Liver (tissue), 9 donors: ENCODE data around the gene CUL5. TPM values are rescaled to one million over a fixed set of nuclear protein-coding genes. Genes with fewer than 3 reads are reported as not detected.

Source experiments
- DNase-seq: peaks from one replicate; pipeline ENCODE4 v3.0.0-alpha.2; 2017; ENCODE audit warnings: low spot score
- H3K27ac ChIP-seq, 2 donors: one replicate each; pipeline ENCODE4 v1.7.0; 2013; ENCODE audit warnings: inconsistent platforms in 2 of 2, low read length in 2 of 2, control low read depth in 1 of 2, low read depth in 1 of 2, mild to moderate bottlenecking in 1 of 2
- H3K27me3 ChIP-seq, 4 donors: one replicate each; pipeline versions ENCODE4 v1.6.1 to v1.7.0; 2013; ENCODE audit warnings: low read length in 3 of 4, inconsistent platforms in 1 of 4, mild to moderate bottlenecking in 1 of 4, moderate library complexity in 1 of 4; ENCODE audit not compliant: control insufficient read depth in 4 of 4, insufficient read depth in 4 of 4
- H3K36me3 ChIP-seq, 4 donors: one replicate each; pipeline versions ENCODE4 v1.6.1 to v1.7.0; 2013; ENCODE audit warnings: low read length in 3 of 4, mild to moderate bottlenecking in 3 of 4, low read depth in 1 of 4, moderate library complexity in 1 of 4; ENCODE audit not compliant: control insufficient read depth in 4 of 4, insufficient read depth in 3 of 4
- H3K4me1 ChIP-seq, 4 donors: one replicate each; pipeline versions ENCODE4 v1.6.1 to v1.7.0; 2013; ENCODE audit warnings: low read length in 3 of 4, mild to moderate bottlenecking in 3 of 4, moderate library complexity in 1 of 4; ENCODE audit not compliant: control insufficient read depth in 4 of 4, insufficient read depth in 4 of 4
- H3K4me3 ChIP-seq, 3 donors: one replicate each; pipeline versions ENCODE4 v1.6.1 to v1.7.0; 2013; ENCODE audit warnings: low read length in 3 of 3, control low read depth in 1 of 3, low read depth in 1 of 3, mild to moderate bottlenecking in 1 of 3
- H3K9ac ChIP-seq, 2 donors: one replicate each; pipeline ENCODE4 v1.7.0; 2013; ENCODE audit warnings: low read length in 2 of 2, mild to moderate bottlenecking in 2 of 2, moderate library complexity in 2 of 2, control low read depth in 1 of 2, low read depth in 1 of 2
- H3K9me3 ChIP-seq, 4 donors: one replicate each; pipeline versions ENCODE4 v1.6.1 to v1.7.0; 2013; ENCODE audit warnings: low read length in 3 of 4; ENCODE audit not compliant: control insufficient read depth in 4 of 4
- CTCF ChIP-seq: fragments of 150-350 bp; IDR thresholded peaks from 2 replicates; pipeline ENCODE4 v1.5.1; 2017; ENCODE audit warnings: improper control_type of control experiment, low read depth, low read length; ENCODE audit not compliant: missing input control
- EGR1 ChIP-seq, 2 donors: IDR thresholded peaks; 2 replicates each; pipeline ENCODE4 v1.6.1; 2016 to 2018; ENCODE audit warnings: antibody characterized with exemption in 2 of 2, low read depth in 2 of 2
- GABPA ChIP-seq, 2 donors: IDR thresholded peaks in 1 of 2; conservative IDR thresholded peaks in 1 of 2; 2 replicates each; pipeline ENCODE4 v1.6.1; 2016; ENCODE audit warnings: antibody characterized with exemption in 2 of 2, mild to moderate bottlenecking in 1 of 2, moderate library complexity in 1 of 2
- HNF4A ChIP-seq, 2 donors: conservative IDR thresholded peaks; 2 replicates each; pipeline ENCODE4 v1.6.1; 2016; ENCODE audit warnings: antibody characterized with exemption in 2 of 2, mild to moderate bottlenecking in 2 of 2
- HNF4G ChIP-seq: IDR thresholded peaks from 2 replicates; pipeline ENCODE4 v1.6.1; 2016; ENCODE audit warnings: antibody characterized with exemption
- JUND ChIP-seq, 2 donors: IDR thresholded peaks; 2 replicates each; pipeline ENCODE4 v1.6.1; 2016; ENCODE audit warnings: antibody characterized with exemption in 2 of 2
- MAX ChIP-seq: IDR thresholded peaks from 2 replicates; pipeline ENCODE4 v1.6.1; 2016; ENCODE audit warnings: antibody characterized with exemption
- NR2F2 ChIP-seq: IDR thresholded peaks from 2 replicates; pipeline ENCODE4 v1.6.1; 2016; ENCODE audit warnings: antibody characterized with exemption
- RAD21 ChIP-seq, 2 donors: IDR thresholded peaks; 2 replicates each; pipeline ENCODE4 v1.6.1; 2016; ENCODE audit warnings: antibody characterized with exemption in 2 of 2, mild to moderate bottlenecking in 2 of 2
- REST ChIP-seq: IDR thresholded peaks from 2 replicates; pipeline ENCODE4 v1.6.1; 2016; ENCODE audit warnings: antibody characterized with exemption, mild to moderate bottlenecking
- RXRA ChIP-seq, 2 donors: IDR thresholded peaks; 2 replicates each; pipeline ENCODE4 v1.6.1; 2017 to 2018; ENCODE audit warnings: antibody characterized with exemption in 2 of 2, mild to moderate bottlenecking in 1 of 2
- SP1 ChIP-seq: IDR thresholded peaks from 2 replicates; pipeline ENCODE4 v1.6.1; 2018; ENCODE audit warnings: antibody characterized with exemption, mild to moderate bottlenecking
- TAF1 ChIP-seq: conservative IDR thresholded peaks from 2 replicates; pipeline ENCODE4 v1.6.1; 2016; ENCODE audit warnings: antibody characterized with exemption, mild to moderate bottlenecking
- WGBS: extraction: QIAGEN DNeasy Blood & Tissue Kit; methylation state at CpG from one replicate; pipeline ENCODE4 v1.1.7; 2013; 5-methylcytosine and 5-hydroxymethylcytosine counted together
- polyA plus RNA-seq, 2 donors: library from polyadenylated mRNA; stranded (reverse) in 1 of 2; unstranded in 1 of 2; fragments of 200-250 nt in 1 of 2; fragments of >200 nt in 1 of 2; fragmentation: Nextera tagmentation in 1 of 2; extraction: Ambion mirVana in 1 of 2; gene quantifications; one replicate each; pipeline versions ENCODE4 v1.2.1 to v1.2.3, GENCODE V29; 2013 to 2015
- total RNA-seq, 2 donors: library from RNA; depleted of rRNA; stranded (reverse); fragments of >200 nt; gene quantifications; one replicate each; pipeline ENCODE4 v1.2.3, GENCODE V29; 2014
- donor health status: healthy.
- donor health status: healthy.
- donor health status: healthy.
- donor health status: healthy.
- donor health status: healthy.

The CUL5 gene
- total and polyA plus RNA-seq, 4 donors = 5.6 to 21.1 (median 12.9) TPM

- Histone ChIP-seq H3K9ac (no peak overlapping the region), H3K27me3 (no peaks in the 10 kb centered on the region), H3K4me3 (no peak overlapping the region), H3K9me3 (no peaks in the 10 kb centered on the region), H3K4me1 (peaks cover 8 to 14% (median 11%) of the 10 kb centered on the region in 4 donors), H3K36me3 (no peaks in the 10 kb centered on the region), H3K27ac (no peak overlapping the region)
- no peak for DNase-seq
- TF ChIP-seq MAX (peak; percentile 12), HNF4A (conservative IDR thresholded peaks at IDR 0.05) (peak; percentile 19 to 38), EGR1 (IDR thresholded peaks at IDR 0.05; ENCODE audit: low read depth in 2 of 2) (no peak), REST (no peak), RXRA (IDR thresholded peaks at IDR 0.05) (peak; percentile 25 to 50)
Observed at GRCh38 chr11:108016647-108017046, 7.9 kb downstream of the CUL5 start.

- no peak for DNase-seq
- no peaks in the 10 kb centered on the region for H3K9me3 ChIP-seq
- H3K4me3 ChIP-seq = no peak overlapping the region
- H3K27me3 ChIP-seq = no peaks in the 10 kb centered on the region
- H3K9ac ChIP-seq = no peak overlapping the region
- no peaks in the 10 kb centered on the region for H3K36me3 ChIP-seq
- no peak overlapping the region for H3K27ac ChIP-seq
- TF ChIP-seq RXRA (IDR thresholded peaks at IDR 0.05) (no peak), RAD21 (IDR thresholded peaks at IDR 0.05) (no peak), NR2F2 (no peak), HNF4G (no peak), SP1 (no peak), TAF1 (no peak), MAX (no peak)
- 96% methylated on average over 2 of the region's 2 CpGs for WGBS
- peaks cover 7 to 9% (median 8%) of the 10 kb centered on the region in 4 donors for H3K4me1 ChIP-seq
Observed at GRCh38 chr11:108018708-108019107, 10.0 kb downstream of the CUL5 start.

GRCh38 chr11:108019870-108020540 lies 11.3 kb downstream of the CUL5 start:
- TF ChIP-seq TAF1 = no peak
- TF ChIP-seq JUND (IDR thresholded peaks at IDR 0.05) = no peak
- no peak for TF ChIP-seq GABPA (IDR thresholded peaks at IDR 0.05 in 1 of 2, conservative IDR thresholded peaks at IDR 0.05 in 1 of 2)
- no peak for TF ChIP-seq REST
- no peak for TF ChIP-seq CTCF
- Histone ChIP-seq H3K9me3 (no peaks in the 10 kb centered on the region), H3K27ac (no peak overlapping the region), H3K4me1 (peaks cover 7 to 8% (median 8%) of the 10 kb centered on the region in 4 donors), H3K9ac (no peak overlapping the region), H3K27me3 (no peaks in the 10 kb centered on the region), H3K36me3 (no peaks in the 10 kb centered on the region), H3K4me3 (no peak overlapping the region)
- 76% methylated on average over 4 of the region's 4 CpGs for WGBS
- DNase-seq = no peak
